ENCODE measurements around the gene NUCKS1.

Gene NUCKS1

GRCh38 chr1:205750138-205751035, at the start of gene NUCKS1:
TSS of gene NUCKS1 (minus strand) at chr1:205750182. CDS start at chr1:205749973, 209 bp downstream.
- peak; percentile 93 for DNase-seq

- no peak for DNase-seq
Measured at GRCh38 chr1:205798577-205798976, 48.6 kb upstream of the NUCKS1 start.

- DNase-seq: no peak
Measured at GRCh38 chr1:205797168-205797567, 47.2 kb upstream of the NUCKS1 start.

GRCh38 chr1:205794011-205794730, 44.2 kb upstream of the NUCKS1 start:
- DNase-seq: no peak

GRCh38 chr1:205792961-205793673, 43.1 kb upstream of the NUCKS1 start:
- no peak for DNase-seq

- no peak for DNase-seq
Measured at GRCh38 chr1:205792481-205792881, 42.5 kb upstream of the NUCKS1 start.

- peak; percentile 66 for DNase-seq
Measured at GRCh38 chr1:205791568-205792180, 41.7 kb upstream of the NUCKS1 start.

- no peak for DNase-seq
Measured at GRCh38 chr1:205787287-205787916, 37.4 kb upstream of the NUCKS1 start.

GRCh38 chr1:205786601-205787000, 36.6 kb upstream of the NUCKS1 start:
- DNase-seq: no peak

- DNase-seq: no peak
Measured at GRCh38 chr1:205785446-205785845, 35.5 kb upstream of the NUCKS1 start.

GRCh38 chr1:205783904-205784303, 33.9 kb upstream of the NUCKS1 start:
- no peak for DNase-seq

- DNase-seq: no peak
Measured at GRCh38 chr1:205783433-205783795, 33.4 kb upstream of the NUCKS1 start.

GRCh38 chr1:205782627-205783432, 32.8 kb upstream of the NUCKS1 start:
- no peak for DNase-seq

- no peak for DNase-seq
Measured at GRCh38 chr1:205780335-205780734, 30.4 kb upstream of the NUCKS1 start.

- no peak for DNase-seq
Measured at GRCh38 chr1:205777994-205778393, 28.0 kb upstream of the NUCKS1 start.

- DNase-seq: no peak
Measured at GRCh38 chr1:205775717-205776056, 25.7 kb upstream of the NUCKS1 start.

GRCh38 chr1:205775015-205775716, 25.2 kb upstream of the NUCKS1 start, which contains the start of gene RAB29:
TSS of gene RAB29 (minus strand) at chr1:205775482. CDS start at chr1:205774956, 526 bp downstream.
- DNase-seq: peak; percentile 79

- DNase-seq: peak; percentile 46
Measured at GRCh38 chr1:205774198-205775014, 24.4 kb upstream of the NUCKS1 start.

- DNase-seq: no peak
Measured at GRCh38 chr1:205772607-205773032, 22.6 kb upstream of the NUCKS1 start.

GRCh38 chr1:205770618-205771017, 20.6 kb upstream of the NUCKS1 start:
- no peak for DNase-seq
